Mesendoderm (in vitro differentiated cells): ENCODE measurements around the gene SGTA.

Source experiments
- DNase-seq: peaks from one replicate; pipeline ENCODE4 v3.0.0; 2013
- H2AK5ac ChIP-seq: 2 replicates; pipeline ENCODE4 v1.6.1; 2013; ENCODE audit warnings: low read length, inconsistent platforms
- H2BK120ac ChIP-seq: 2 replicates; pipeline ENCODE4 v1.6.1; 2013; ENCODE audit warnings: low read depth, mild to moderate bottlenecking, low read length, moderate library complexity, mixed read lengths
- H2BK15ac ChIP-seq: replicated peaks from 2 replicates; pipeline ENCODE4 v1.6.1; 2013; ENCODE audit warnings: low read depth, mild to moderate bottlenecking, moderate library complexity
- H2BK5ac ChIP-seq: 2 replicates; pipeline ENCODE4 v1.6.1; 2013; ENCODE audit warnings: low read length, inconsistent platforms
- H3K18ac ChIP-seq: 2 replicates; pipeline ENCODE4 v1.6.1; 2013; ENCODE audit warnings: mild to moderate bottlenecking, low read length, mixed read lengths
- H3K23ac ChIP-seq: one replicate; pipeline ENCODE4 v1.6.1; 2013; ENCODE audit warnings: low read length
- H3K27ac ChIP-seq: 2 replicates; pipeline ENCODE4 v1.5.1; 2013; ENCODE audit warnings: low read depth, mild to moderate bottlenecking, inconsistent platforms, low read length, moderate library complexity
- H3K27me3 ChIP-seq: 2 replicates; pipeline ENCODE4 v1.6.1; 2013; ENCODE audit warnings: low read length, control low read depth, mild to moderate bottlenecking, inconsistent platforms; ENCODE audit not compliant: insufficient read depth, poor library complexity
- H3K36me3 ChIP-seq: 2 replicates; pipeline ENCODE4 v1.6.1; 2013; ENCODE audit warnings: low read length, inconsistent platforms; ENCODE audit not compliant: control insufficient read depth, insufficient read depth
- H3K4ac ChIP-seq: one replicate; pipeline ENCODE4 v1.6.1; 2013; ENCODE audit warnings: low read depth, mild to moderate bottlenecking, low read length, moderate library complexity
- H3K4me1 ChIP-seq: 2 replicates; pipeline ENCODE4 v1.6.1; 2013; ENCODE audit warnings: low read depth, low read length, inconsistent platforms; ENCODE audit not compliant: control insufficient read depth
- H3K4me2 ChIP-seq: 2 replicates; pipeline ENCODE4 v1.6.1; 2013; ENCODE audit warnings: low read length
- H3K4me3 ChIP-seq: 2 replicates; pipeline ENCODE4 v1.5.1; 2013; ENCODE audit warnings: mild to moderate bottlenecking, low read length
- H3K56ac ChIP-seq: one replicate; pipeline ENCODE4 v1.6.1; 2013; ENCODE audit warnings: low read length
- H3K79me1 ChIP-seq: 2 replicates; pipeline ENCODE4 v1.6.1; 2013; ENCODE audit warnings: low read length, inconsistent platforms
- H3K79me2 ChIP-seq: 2 replicates; pipeline ENCODE4 v1.6.1; 2013; ENCODE audit warnings: mild to moderate bottlenecking, low read length; ENCODE audit not compliant: control insufficient read depth, insufficient read depth
- H3K9ac ChIP-seq: 2 replicates; pipeline ENCODE4 v1.6.1; 2013; ENCODE audit warnings: low read length, inconsistent platforms
- H4K5ac ChIP-seq: one replicate; pipeline ENCODE4 v1.6.1; 2013; ENCODE audit warnings: low read length
- H4K8ac ChIP-seq: one replicate; pipeline ENCODE4 v1.6.1; 2013; ENCODE audit warnings: low read depth, mild to moderate bottlenecking, control low read depth, low read length, moderate library complexity
- WGBS: extraction: QIAGEN DNeasy Blood & Tissue Kit; methylation state at CpG from one replicate; pipeline ENCODE4 v1.1.7; 2013; ENCODE audit warnings: low lambda C conversion rate, missing lambda C conversion rate; ENCODE audit not compliant: insufficient coverage; ENCODE audit errors: extremely low coverage; 5-methylcytosine and 5-hydroxymethylcytosine counted together

Gene SGTA

GRCh38 chr19:2774083-2774679 lies 8.9 kb downstream of the SGTA start:
- Histone ChIP-seq H2AK5ac (no peak overlapping the region), H2BK120ac (no peak overlapping the region), H2BK15ac (no peak overlapping the region), H3K27ac (no peak overlapping the region), H3K18ac (no peak overlapping the region), H3K56ac (no peak overlapping the region), H3K23ac (no peak overlapping the region), H4K8ac (no peak overlapping the region), H2BK5ac (no peak overlapping the region), H3K4me1 (no peaks in the 10 kb centered on the region), H3K79me1 (peaks cover 20% of the 10 kb centered on the region), H3K4ac (no peak overlapping the region), H3K9ac (no peak overlapping the region), H3K36me3 (peaks cover 1% of the 10 kb centered on the region), H3K27me3 (no peaks in the 10 kb centered on the region), H3K79me2 (peaks cover 84% of the 10 kb centered on the region), H3K4me2 (no peak overlapping the region), H3K4me3 (no peak overlapping the region), H4K5ac (no peak overlapping the region)
- no peak for DNase-seq
- WGBS: no CpG with 5 or more reads among the region's 32 CpGs

GRCh38 chr19:2771786-2772674 lies 11.0 kb downstream of the SGTA start:
- Histone ChIP-seq H3K4me1 (no peaks in the 10 kb centered on the region), H3K36me3 (peaks cover 1% of the 10 kb centered on the region), H3K27ac (no peak overlapping the region), H4K5ac (no peak overlapping the region), H3K23ac (no peak overlapping the region), H3K79me1 (peaks cover 25% of the 10 kb centered on the region), H2BK5ac (no peak overlapping the region), H2AK5ac (no peak overlapping the region), H3K79me2 (peaks cover 64% of the 10 kb centered on the region), H3K18ac (no peak overlapping the region), H4K8ac (no peak overlapping the region), H3K4me2 (no peak overlapping the region), H3K4ac (no peak overlapping the region), H3K4me3 (no peak overlapping the region), H3K27me3 (no peaks in the 10 kb centered on the region), H3K56ac (no peak overlapping the region), H2BK120ac (no peak overlapping the region), H3K9ac (no peak overlapping the region), H2BK15ac (no peak overlapping the region)
- no peak for DNase-seq
- WGBS: no CpG with 5 or more reads among the region's 29 CpGs

DNA sequence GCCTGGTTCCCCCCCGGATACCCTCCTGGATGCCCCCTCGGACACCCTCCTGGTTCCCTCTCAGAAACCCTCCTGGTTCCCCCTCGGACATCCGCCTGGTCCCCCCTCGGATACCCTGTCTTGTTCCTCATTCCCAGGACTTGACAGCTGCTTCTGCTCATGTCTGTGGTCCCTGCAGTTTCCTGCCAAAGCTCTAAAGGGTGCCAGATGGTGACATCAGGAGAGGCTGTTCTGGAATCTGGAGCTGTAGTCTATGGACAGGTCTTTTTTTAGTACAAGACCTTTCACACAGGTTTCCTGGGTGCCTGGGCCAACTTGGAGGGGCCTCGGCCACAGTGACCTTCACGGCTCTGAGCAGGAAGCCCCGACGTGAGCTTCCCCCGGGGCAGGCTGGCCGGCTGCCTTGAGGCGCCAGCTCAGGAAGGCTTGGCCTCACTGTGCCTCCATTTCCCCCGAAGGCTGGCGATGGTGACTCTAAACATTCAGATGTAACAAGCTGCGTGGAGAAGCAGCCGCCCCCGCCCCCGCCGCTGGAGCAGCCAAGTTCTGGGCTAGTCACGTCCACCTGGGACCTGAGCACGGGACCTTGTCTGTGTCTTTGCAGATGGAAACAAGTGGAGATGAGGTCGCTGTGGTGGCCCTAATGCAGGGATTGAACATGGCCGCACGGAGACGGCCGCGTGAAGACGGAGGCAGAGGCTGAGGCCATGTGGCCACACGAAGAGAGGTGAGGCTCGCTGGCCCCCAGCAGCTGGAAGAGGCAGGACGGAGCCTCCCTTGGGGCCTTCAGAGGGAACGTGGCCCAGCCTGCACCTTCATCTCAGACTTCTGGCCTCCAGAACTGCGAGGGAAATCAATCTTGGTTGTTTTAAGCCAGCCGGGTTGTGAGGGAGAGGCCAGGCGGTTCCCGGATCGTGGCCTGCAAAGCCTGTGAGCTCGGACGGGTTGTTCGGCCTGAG lies 12.7 kb downstream of the SGTA start:
- no peak overlapping the region for H3K9ac ChIP-seq
- no peak overlapping the region for H3K4me2 ChIP-seq
- no peak for DNase-seq
- H3K4me1 ChIP-seq: no peaks in the 10 kb centered on the region
- no peak overlapping the region for H3K18ac ChIP-seq
- no peak overlapping the region for H3K4me3 ChIP-seq
- no peak overlapping the region for H4K5ac ChIP-seq
- H3K23ac ChIP-seq: no peak overlapping the region
- no peak overlapping the region for H3K4ac ChIP-seq
- H2BK15ac ChIP-seq: no peak overlapping the region
- no peak overlapping the region for H4K8ac ChIP-seq
- no peak overlapping the region for H2AK5ac ChIP-seq
- H3K36me3 ChIP-seq: no peaks in the 10 kb centered on the region
- peaks cover 22% of the 10 kb centered on the region for H3K79me1 ChIP-seq
- peaks cover 47% of the 10 kb centered on the region for H3K79me2 ChIP-seq
- no peak overlapping the region for H2BK120ac ChIP-seq
- no peak overlapping the region for H3K56ac ChIP-seq
- whole genome bisulfite sequencing: no CpG with 5 or more reads among the region's 40 CpGs
- H3K27ac ChIP-seq: no peak overlapping the region
- no peaks in the 10 kb centered on the region for H3K27me3 ChIP-seq
- no peak overlapping the region for H2BK5ac ChIP-seq

DNA sequence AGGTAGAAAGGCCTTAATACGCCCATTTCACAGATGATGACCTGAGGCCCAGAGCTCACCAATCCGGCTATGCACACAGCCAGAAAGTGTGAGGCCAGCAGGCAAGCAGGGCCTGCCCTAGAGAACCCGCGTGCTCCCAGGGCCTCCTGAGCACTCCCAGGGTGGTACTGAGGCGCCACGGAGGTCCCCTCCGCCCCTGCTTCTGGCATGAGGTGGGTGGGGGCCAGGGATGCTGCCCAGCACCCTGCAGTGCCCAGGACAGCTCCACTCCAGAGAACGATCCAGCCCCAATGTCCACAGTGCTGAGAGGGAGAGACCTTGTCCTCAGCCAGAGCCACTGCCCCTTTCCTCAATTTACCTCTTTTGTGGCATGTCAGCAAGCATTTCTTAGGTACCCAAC lies 13.9 kb downstream of the SGTA start:
- no peaks in the 10 kb centered on the region for H3K4me1 ChIP-seq
- no peak overlapping the region for H3K27ac ChIP-seq
- peaks cover 17% of the 10 kb centered on the region for H3K79me1 ChIP-seq
- H3K79me2 ChIP-seq: peaks cover 36% of the 10 kb centered on the region
- no peak overlapping the region for H3K23ac ChIP-seq
- H4K8ac ChIP-seq: no peak overlapping the region
- H3K18ac ChIP-seq: no peak overlapping the region
- no peaks in the 10 kb centered on the region for H3K27me3 ChIP-seq
- no peak overlapping the region for H4K5ac ChIP-seq
- no peak overlapping the region for H3K9ac ChIP-seq
- H3K4ac ChIP-seq: no peak overlapping the region
- H3K4me3 ChIP-seq: no peak overlapping the region
- no peak overlapping the region for H2BK15ac ChIP-seq
- H3K36me3 ChIP-seq: no peaks in the 10 kb centered on the region
- no CpG with 5 or more reads among the region's 8 CpGs for WGBS
- H2BK120ac ChIP-seq: no peak overlapping the region
- no peak overlapping the region for H2AK5ac ChIP-seq
- H3K56ac ChIP-seq: no peak overlapping the region
- H2BK5ac ChIP-seq: no peak overlapping the region
- no peak overlapping the region for H3K4me2 ChIP-seq
- DNase-seq: no peak

GRCh38 chr19:2768365-2769132 lies 14.5 kb downstream of the SGTA start:
- H2BK5ac ChIP-seq: no peak overlapping the region
- peaks cover 31% of the 10 kb centered on the region for H3K79me2 ChIP-seq
- no peak overlapping the region for H3K4me3 ChIP-seq
- no peak overlapping the region for H3K56ac ChIP-seq
- H3K27ac ChIP-seq: no peak overlapping the region
- no peaks in the 10 kb centered on the region for H3K27me3 ChIP-seq
- no peak overlapping the region for H2AK5ac ChIP-seq
- no peak overlapping the region for H3K18ac ChIP-seq
- no peak overlapping the region for H3K9ac ChIP-seq
- H3K36me3 ChIP-seq: peaks cover under 1% of the 10 kb centered on the region
- H3K4me1 ChIP-seq: no peaks in the 10 kb centered on the region
- peaks cover 15% of the 10 kb centered on the region for H3K79me1 ChIP-seq
- H4K5ac ChIP-seq: no peak overlapping the region
- no peak overlapping the region for H2BK15ac ChIP-seq
- no peak for DNase-seq
- H3K23ac ChIP-seq: no peak overlapping the region
- no peak overlapping the region for H3K4ac ChIP-seq
- WGBS: no CpG with 5 or more reads among the region's 29 CpGs
- no peak overlapping the region for H4K8ac ChIP-seq
- H3K4me2 ChIP-seq: no peak overlapping the region
- H2BK120ac ChIP-seq: no peak overlapping the region
